RWPE1 (cell line): ENCODE data around the gene PLPP3.
A peak's percentile ranks its signal among the peaks of the same experiment; 100 is the strongest.
"Not testable (repeated sequence)": the region's sequence is repeated elsewhere in the genome, so short reads cannot be mapped to it uniquely, and the experiment has no call there.

Experiments
- CTCF ChIA-PET: fragments of 350-600 bp; sonication (Branson Sonifier 250); formaldehyde crosslinking; extraction: SDS; loops from one replicate; lab custom pipeline; 2021; lab: Yijun Ruan, JAX
- POLR2A ChIA-PET: fragments of 400-600 bp; formaldehyde crosslinking; extraction: SDS; loops from one replicate; lab custom pipeline; 2020; ENCODE audit warnings: antibody characterized with exemption; ENCODE audit not compliant: low non-redundant PET; lab: Yijun Ruan, JAX
- DNase-seq: peaks from one replicate; pipeline ENCODE4 v3.0.0; 2012; ENCODE audit warnings: low spot score
- H3K27ac ChIP-seq: fragments of 450-650 bp; 2 replicates; pipeline ENCODE4 v1.5.1; 2017
- TF ChIP-seq, protein P1 (sequence below): fragments of 450-650 bp; conservative IDR thresholded peaks from 2 replicates; pipeline ENCODE4 v1.5.1; 2017; ENCODE audit warnings: low read depth, mild to moderate bottlenecking

The PLPP3 gene

DNA sequence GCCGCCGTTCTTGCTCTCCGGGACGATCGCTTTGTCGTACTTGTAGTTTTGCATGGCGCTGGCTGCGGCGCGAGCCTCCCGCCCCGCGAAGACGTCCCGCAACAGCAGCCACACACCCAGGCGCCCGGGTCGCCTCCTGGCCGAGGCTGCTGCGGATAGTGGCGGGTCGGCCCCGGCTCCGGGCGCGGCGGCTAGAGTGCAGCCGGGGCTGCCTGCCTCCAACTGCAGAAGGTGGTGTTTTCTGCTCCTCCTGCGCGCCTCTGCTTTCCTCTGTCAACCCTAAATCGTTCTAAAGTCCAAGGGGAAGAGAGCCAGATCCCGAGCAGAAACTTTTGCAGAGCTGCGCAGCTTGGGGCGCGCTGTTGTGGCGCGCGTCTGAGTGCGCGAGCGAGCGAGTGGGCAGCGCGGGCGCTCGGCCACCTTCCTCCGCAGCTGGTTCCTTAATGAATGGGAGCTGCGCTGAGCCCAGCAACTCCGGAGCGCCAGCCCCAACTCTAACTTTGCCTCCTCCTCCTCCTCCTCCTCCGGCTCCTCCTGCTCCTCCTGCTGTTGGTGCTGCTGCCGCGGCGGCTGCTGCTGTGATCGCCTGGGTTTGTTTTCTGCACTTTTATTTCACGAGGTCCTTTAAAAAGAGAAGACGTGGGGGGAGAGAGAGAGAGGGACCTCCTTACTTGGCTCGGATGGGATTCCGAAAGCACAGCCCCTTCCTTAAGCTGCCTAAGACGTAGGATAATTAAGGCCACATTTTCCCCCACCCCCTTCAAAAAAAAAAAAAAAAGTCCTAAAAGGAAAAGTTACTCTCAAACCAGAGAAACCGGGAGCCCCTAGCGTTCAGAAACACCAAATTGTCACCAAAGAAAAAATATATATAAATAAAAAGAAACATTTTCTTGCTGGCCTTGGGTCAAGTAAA is at the start of gene PLPP3:
PLPP3 (minus strand) TSS at position 601 of the 913 bp plus-strand sequence; CDS start at position 54, 547 bp downstream.
- TF ChIP-seq, protein P1, sequence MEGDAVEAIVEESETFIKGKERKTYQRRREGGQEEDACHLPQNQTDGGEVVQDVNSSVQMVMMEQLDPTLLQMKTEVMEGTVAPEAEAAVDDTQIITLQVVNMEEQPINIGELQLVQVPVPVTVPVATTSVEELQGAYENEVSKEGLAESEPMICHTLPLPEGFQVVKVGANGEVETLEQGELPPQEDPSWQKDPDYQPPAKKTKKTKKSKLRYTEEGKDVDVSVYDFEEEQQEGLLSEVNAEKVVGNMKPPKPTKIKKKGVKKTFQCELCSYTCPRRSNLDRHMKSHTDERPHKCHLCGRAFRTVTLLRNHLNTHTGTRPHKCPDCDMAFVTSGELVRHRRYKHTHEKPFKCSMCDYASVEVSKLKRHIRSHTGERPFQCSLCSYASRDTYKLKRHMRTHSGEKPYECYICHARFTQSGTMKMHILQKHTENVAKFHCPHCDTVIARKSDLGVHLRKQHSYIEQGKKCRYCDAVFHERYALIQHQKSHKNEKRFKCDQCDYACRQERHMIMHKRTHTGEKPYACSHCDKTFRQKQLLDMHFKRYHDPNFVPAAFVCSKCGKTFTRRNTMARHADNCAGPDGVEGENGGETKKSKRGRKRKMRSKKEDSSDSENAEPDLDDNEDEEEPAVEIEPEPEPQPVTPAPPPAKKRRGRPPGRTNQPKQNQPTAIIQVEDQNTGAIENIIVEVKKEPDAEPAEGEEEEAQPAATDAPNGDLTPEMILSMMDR, result peak; percentile 60; the same call in 1 of the 2 replicates
- peak; percentile 89 for DNase-seq
- H3K27ac ChIP-seq, result peak within 1 kb of the TSS; percentile 87
- ChIA-PET CTCF (interaction anchor here (0.5 to 3.5 kb wide), 15 partner anchors 43 to 1467 kb away, joined by 3 to 33 read pairs (median 3); no protein-coding TSS in a partner anchor), POLR2A (no interaction called here)

DNA sequence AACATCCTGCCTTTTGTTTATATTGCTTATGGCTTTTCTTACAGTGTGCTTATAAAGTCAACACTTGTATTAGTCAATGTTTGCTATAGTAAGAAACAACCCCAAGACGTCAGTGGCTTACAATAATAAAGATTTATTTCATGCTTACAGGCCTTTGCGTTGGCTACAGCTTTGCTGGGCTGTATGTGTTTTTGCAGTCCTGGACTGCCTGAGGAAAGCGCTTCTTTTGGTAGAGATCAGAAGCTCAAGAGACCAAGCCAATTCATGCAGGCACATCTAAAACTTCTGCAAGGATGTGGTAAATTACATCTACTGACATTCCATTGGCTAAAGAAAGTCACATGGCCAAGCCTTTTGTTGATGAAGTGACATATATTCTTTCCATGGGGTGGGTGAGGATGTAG is 48.3 kb upstream of the PLPP3 start:
- POLR2A ChIA-PET, result no interaction called here
- TF ChIP-seq, protein P1, result no peak
- CTCF ChIA-PET, result no interaction called here
- H3K27ac ChIP-seq, result no peak overlapping the region
- no peak for DNase-seq

DNA sequence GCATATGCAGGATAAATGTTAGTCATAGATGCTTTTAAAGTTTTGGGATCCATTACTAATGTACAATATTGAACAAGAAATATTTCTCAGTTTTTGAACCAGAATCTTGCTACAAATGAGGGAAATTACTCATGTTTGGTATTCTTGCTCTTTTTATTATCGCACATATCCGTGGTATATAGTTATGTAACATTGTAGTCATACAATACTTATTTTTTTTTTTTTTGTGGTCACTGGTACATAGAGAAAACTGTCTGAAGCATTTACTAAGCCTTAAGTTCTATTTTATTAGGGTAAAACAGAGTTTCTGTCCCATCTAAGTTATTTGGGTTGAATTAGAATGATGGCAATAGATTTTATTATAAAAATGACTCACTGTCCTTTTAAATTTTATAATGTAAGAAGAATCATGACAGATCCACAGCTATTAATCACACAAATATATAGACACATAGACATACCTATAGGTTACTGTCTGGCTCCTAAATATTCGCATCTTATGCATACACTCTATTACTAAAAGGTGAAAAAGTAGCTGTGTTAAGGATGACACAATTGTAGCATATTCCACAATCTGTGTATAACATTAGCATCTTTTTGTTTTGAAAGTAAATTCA is 47.8 kb upstream of the PLPP3 start:
- TF ChIP-seq, protein P1, result no peak
- ChIA-PET CTCF (no interaction called here), POLR2A (no interaction called here)
- no peak for DNase-seq
- no peak overlapping the region for H3K27ac ChIP-seq

DNA sequence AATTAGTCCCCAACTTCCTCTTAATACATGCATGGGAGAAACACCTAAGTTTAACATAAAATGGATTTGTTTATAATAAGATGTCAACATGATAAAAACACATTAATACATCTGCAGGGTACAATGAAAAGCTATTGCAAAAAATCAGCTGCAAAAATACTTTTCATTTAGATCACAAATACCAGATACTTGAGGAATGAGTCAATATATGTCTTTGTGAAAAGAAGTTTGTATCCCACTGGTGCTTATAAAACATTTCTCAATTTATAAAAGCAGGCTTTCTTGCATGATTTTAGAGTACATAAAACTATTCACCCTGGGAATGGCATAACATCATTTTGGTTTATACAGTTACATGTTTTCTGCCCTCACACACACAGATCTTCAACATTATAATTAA is 47.2 kb upstream of the PLPP3 start:
- TF ChIP-seq, protein P1, result no peak
- CTCF ChIA-PET, result no interaction called here
- POLR2A ChIA-PET, result no interaction called here
- H3K27ac ChIP-seq, result no peak overlapping the region
- no peak for DNase-seq

DNA sequence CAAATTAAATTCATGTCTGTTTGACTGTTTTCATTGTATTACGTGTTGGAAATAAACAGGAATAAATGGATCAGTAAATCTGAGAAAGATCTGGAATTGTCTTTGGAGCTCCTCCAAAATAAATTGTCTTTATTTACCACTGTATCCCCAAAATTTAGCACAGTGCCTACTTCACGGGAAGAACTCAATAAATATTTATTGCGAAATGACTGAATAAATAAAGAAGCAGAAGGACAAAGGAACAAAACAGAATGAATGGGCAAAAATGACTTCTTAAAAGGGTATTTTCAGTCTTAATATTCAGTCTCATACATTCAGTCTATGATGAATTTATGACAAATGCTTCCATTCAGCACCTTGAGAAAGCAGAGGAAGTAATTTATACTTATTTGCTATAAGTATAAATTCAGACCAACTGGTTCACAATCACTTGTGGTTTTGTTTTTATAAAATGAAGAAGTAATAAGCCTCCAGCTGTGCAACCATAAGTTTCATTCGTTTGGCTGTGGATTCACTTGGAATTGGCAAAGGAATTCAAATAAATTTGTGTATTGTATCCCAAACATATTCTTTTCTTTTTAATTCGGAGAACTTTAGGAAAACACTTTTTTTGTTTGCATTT is 46.6 kb upstream of the PLPP3 start:
- TF ChIP-seq, protein P1, result no peak
- CTCF ChIA-PET, result no interaction called here
- H3K27ac ChIP-seq, result no peak overlapping the region

DNA sequence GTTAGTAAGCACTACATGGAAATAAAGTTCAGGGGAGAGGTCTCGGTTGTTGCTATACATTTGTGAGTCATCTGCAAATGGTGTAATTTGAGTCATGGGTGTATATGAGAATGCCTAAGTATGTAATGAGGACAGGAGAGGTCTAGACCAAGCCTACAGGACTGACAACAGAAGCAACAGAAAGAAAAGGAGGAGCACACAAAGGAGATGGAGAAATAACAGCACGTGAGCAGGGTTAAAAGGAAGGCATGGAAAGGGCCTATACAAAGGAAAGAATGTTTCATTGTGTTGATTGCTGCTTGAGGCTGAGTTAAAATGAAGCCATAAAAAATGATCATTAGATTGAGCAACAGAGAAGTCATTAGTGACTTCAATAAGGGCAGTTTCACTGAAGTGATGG is 37.8 kb upstream of the PLPP3 start:
- CTCF ChIA-PET, result interaction anchor here (0.6 kb wide), 1 partner anchor 27 kb away, joined by 4 read pairs; no protein-coding TSS in a partner anchor
- no peak overlapping the region for H3K27ac ChIP-seq
- POLR2A ChIA-PET, result no interaction called here
- TF ChIP-seq, protein P1, result no peak
- peak; percentile 36 for DNase-seq

More for the DNA sequence above, 46.6 kb upstream of the PLPP3 start:
- POLR2A ChIA-PET, result no interaction called here
- DNase-seq, result no peak

DNA sequence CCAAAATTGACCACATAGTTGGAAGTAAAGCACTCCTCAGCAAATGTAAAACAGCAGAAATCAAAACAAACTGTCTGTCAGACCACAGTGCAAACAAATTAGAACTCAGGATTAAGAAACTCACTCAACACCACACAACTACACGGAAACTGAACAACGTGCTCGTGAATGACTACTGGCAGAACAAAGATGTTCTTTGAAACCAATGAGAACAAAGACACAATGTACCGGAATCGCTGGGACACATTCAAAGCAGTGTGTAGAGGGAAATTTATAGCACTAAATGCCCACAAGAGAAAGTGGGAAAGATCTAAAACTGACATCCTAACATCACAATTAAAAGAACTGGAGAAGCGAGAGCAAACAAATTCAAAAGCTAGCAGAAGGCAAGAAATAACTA is 31.4 kb upstream of the PLPP3 start:
- H3K27ac ChIP-seq, CTCF ChIA-PET, DNase-seq, POLR2A ChIA-PET: not testable (repeated sequence)

DNA sequence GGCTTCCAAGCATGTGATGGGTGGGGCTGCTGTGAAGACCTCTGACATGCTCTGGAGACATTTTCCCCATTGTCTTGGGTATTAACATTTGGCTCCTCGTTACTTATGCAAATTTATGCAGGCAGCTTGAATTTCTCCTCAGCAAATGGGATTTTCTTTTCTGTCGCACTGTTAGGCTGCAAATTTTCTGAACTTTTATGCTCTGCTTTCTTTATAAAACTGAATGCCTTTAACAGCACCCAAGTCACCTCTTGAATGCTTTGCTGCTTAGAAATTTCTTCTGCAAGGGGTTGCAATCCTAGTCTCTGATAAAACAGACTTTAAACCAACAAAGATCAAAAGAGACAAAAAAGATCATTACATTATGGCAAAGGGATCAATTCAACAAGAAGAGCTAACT is 30.7 kb upstream of the PLPP3 start:
- H3K27ac ChIP-seq, DNase-seq, CTCF ChIA-PET, POLR2A ChIA-PET: not testable (repeated sequence)
